ENCODE results near the gene DIDO1.

DNA sequence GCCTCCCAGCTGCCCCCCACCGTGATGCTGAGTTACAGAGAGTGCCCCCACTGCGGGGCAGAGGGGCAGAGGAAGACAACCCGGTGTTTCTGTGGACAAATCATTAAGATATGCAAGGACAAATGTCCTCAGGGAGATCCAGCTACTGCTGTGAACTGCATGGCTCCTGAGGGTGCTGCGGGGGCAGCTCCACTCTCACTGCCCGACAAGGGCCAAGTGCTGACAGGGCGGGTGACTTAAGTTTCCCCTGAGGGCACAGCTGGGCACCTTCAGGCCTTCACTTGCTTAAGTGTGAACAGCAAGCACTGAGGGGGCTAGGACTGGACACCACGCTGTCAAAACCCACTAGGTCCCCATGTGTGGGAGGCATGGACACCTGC lies 38.5 kb downstream of the DIDO1 start:
- TF ChIP-seq, protein P1, sequence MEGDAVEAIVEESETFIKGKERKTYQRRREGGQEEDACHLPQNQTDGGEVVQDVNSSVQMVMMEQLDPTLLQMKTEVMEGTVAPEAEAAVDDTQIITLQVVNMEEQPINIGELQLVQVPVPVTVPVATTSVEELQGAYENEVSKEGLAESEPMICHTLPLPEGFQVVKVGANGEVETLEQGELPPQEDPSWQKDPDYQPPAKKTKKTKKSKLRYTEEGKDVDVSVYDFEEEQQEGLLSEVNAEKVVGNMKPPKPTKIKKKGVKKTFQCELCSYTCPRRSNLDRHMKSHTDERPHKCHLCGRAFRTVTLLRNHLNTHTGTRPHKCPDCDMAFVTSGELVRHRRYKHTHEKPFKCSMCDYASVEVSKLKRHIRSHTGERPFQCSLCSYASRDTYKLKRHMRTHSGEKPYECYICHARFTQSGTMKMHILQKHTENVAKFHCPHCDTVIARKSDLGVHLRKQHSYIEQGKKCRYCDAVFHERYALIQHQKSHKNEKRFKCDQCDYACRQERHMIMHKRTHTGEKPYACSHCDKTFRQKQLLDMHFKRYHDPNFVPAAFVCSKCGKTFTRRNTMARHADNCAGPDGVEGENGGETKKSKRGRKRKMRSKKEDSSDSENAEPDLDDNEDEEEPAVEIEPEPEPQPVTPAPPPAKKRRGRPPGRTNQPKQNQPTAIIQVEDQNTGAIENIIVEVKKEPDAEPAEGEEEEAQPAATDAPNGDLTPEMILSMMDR (IDR thresholded peaks at IDR 0.05): no peak
- TF ChIP-seq EP300 (IDR thresholded peaks at IDR 0.05; ENCODE audit: low read depth): no peak
